K562 (cell line): ENCODE results near the gene ARHGDIA. TPM values are rescaled to one million over a fixed set of nuclear protein-coding genes. Genes with fewer than 3 reads are reported as not detected.
A peak's percentile ranks its signal among the peaks of the same experiment; 100 is the strongest.

Experiments
- ARNT ChIP-seq, 2 experiments: fragments of 450-650 bp; IDR thresholded peaks; 2 replicates each; pipeline ENCODE4 v1.6.1; 2016; ENCODE audit warnings: mild to moderate bottlenecking in 1 of 2
- CHCHD3 ChIP-seq: fragments of 250-450 bp; sonication (Bioruptor Pico); IDR thresholded peaks from 2 replicates; pipeline ENCODE4 v2.1.2; 2022; ENCODE audit warnings: mild to moderate bottlenecking
- CTBP1 ChIP-seq: fragments of 450-650 bp; IDR thresholded peaks from 2 replicates; pipeline ENCODE4 v1.6.1; 2016; ENCODE audit warnings: borderline replicate concordance
- EP400 ChIP-seq: fragments of 450-650 bp; IDR thresholded peaks from 2 replicates; pipeline ENCODE4 v1.6.1; 2017; ENCODE audit warnings: antibody characterized with exemption, mild to moderate bottlenecking, moderate library complexity
- HDAC2 ChIP-seq: fragments of 450-650 bp; IDR thresholded peaks from 2 replicates; pipeline ENCODE4 v1.6.1; 2016; ENCODE audit warnings: mild to moderate bottlenecking
- HDAC8 ChIP-seq: fragments of 450-650 bp; IDR thresholded peaks from 2 replicates; pipeline ENCODE4 v1.6.1; 2016; ENCODE audit warnings: mild to moderate bottlenecking, missing genetic modification characterization, moderate library complexity, missing compliant biosample characterization
- KLF13 ChIP-seq: fragments of 450-650 bp; IDR thresholded peaks from 2 replicates; pipeline ENCODE4 v1.6.1; 2016; ENCODE audit warnings: missing genetic modification characterization, low read depth, mild to moderate bottlenecking, missing compliant biosample characterization, moderate library complexity, borderline replicate concordance
- RBM22 ChIP-seq: fragments of 200-400 bp; formaldehyde crosslinking; IDR thresholded peaks from 2 replicates; pipeline ENCODE4 v1.6.1; 2018; ENCODE audit warnings: low read length, low read depth; ENCODE audit not compliant: poor library complexity, severe bottlenecking
- SNIP1 ChIP-seq: fragments of 450-650 bp; IDR thresholded peaks from 2 replicates; pipeline ENCODE4 v1.7.1; 2017; ENCODE audit warnings: low read depth, mild to moderate bottlenecking
- TBL1XR1 ChIP-seq, 2 experiments: IDR thresholded peaks; 2 replicates each; pipeline ENCODE4 v1.6.1; 2012; ENCODE audit warnings: improper control_type of control experiment in 2 of 2, low read length in 2 of 2, mild to moderate bottlenecking in 1 of 2
- TCF3 ChIP-seq: sonication (generic); formaldehyde crosslinking; IDR thresholded peaks from 2 replicates; pipeline ENCODE4 v1.4.0; 2020; ENCODE audit warnings: mild to moderate bottlenecking, missing genetic modification reagents
- TCFL5 ChIP-seq: fragments of 250-450 bp; sonication (Bioruptor Pico); conservative IDR thresholded peaks from 2 replicates; pipeline ENCODE4 v1.6.1; 2021; ENCODE audit warnings: mild to moderate bottlenecking, moderate library complexity, matching md5 sums
- TEAD1 ChIP-seq, 2 experiments: fragments of 450-650 bp in 1 of 2; sonication (generic) in 1 of 2; formaldehyde crosslinking; IDR thresholded peaks; 2 replicates each; pipeline versions ENCODE4 v1.4.0 to v1.8.0; 2020 to 2022; ENCODE audit warnings: mild to moderate bottlenecking in 2 of 2, missing genetic modification reagents in 1 of 2
- ZNF146 ChIP-seq: IDR thresholded peaks from one replicate; pipeline ENCODE4 v1.6.1; 2018; ENCODE audit warnings: missing compliant biosample characterization; ENCODE audit not compliant: unreplicated experiment
- ZNF316 ChIP-seq: fragments of 450-650 bp; IDR thresholded peaks from 2 replicates; pipeline ENCODE4 v1.6.1; 2016
- ZNF77 ChIP-seq: fragments of 250-450 bp; sonication (Bioruptor Pico); IDR thresholded peaks from 2 replicates; pipeline ENCODE4 v1.5.0; 2020
- polyA plus RNA-seq, 8 experiments: library from polyadenylated mRNA; depleted of rRNA in 4 of 8; stranded (reverse) in 5 of 8; unstranded in 3 of 8; fragments of >200 nt; fragmentation: Nextera tagmentation in 2 of 8; fragmentation: Illumina TruSeq in 1 of 8; extraction: Ambion mirVana in 2 of 8; extraction: Trizol in 1 of 8; gene quantifications; 2 replicates each; pipeline versions ENCODE4 v1.2.1 to v1.2.3, GENCODE V29; 2011 to 2014; ENCODE audit warnings: inconsistent platforms in 1 of 8, missing spikeins in 1 of 8
- total RNA-seq, 7 experiments: library from RNA; depleted of rRNA in 6 of 7; stranded (reverse); fragments of >200 nt in 6 of 7; fragmentation: Illumina TruSeq in 2 of 7; extraction: Trizol in 2 of 7; gene quantifications; 2 replicates each; pipeline versions ENCODE4 v1.2.1 to v1.2.3, GENCODE V29; 2011 to 2021; ENCODE audit warnings: low replicate concordance in 1 of 7
- TF ChIP-seq, protein P1 (sequence below): fragments of 150-350 bp; conservative IDR thresholded peaks from 2 replicates; pipeline ENCODE4 v1.6.1; 2014; ENCODE audit warnings: low read length
- TF ChIP-seq, protein P2 (sequence below): fragments of 250-450 bp; sonication (Bioruptor Pico); IDR thresholded peaks from 2 replicates; pipeline ENCODE4 v1.8.0; 2022; ENCODE audit warnings: inconsistent platforms
- TF ChIP-seq, protein P3 (sequence below): fragments of 200-800 bp; sonication (Bioruptor generic); IDR thresholded peaks from 2 replicates; pipeline ENCODE4 v1.6.1; 2016; ENCODE audit warnings: missing genetic modification characterization, missing compliant biosample characterization

Gene ARHGDIA
- total and polyA plus RNA-seq, 9 of the 15 experiments (the other 6 are each of a cell fraction or from before 2014, with no cell fraction given): 9.6 to 340 (median 97.6) TPM

DNA sequence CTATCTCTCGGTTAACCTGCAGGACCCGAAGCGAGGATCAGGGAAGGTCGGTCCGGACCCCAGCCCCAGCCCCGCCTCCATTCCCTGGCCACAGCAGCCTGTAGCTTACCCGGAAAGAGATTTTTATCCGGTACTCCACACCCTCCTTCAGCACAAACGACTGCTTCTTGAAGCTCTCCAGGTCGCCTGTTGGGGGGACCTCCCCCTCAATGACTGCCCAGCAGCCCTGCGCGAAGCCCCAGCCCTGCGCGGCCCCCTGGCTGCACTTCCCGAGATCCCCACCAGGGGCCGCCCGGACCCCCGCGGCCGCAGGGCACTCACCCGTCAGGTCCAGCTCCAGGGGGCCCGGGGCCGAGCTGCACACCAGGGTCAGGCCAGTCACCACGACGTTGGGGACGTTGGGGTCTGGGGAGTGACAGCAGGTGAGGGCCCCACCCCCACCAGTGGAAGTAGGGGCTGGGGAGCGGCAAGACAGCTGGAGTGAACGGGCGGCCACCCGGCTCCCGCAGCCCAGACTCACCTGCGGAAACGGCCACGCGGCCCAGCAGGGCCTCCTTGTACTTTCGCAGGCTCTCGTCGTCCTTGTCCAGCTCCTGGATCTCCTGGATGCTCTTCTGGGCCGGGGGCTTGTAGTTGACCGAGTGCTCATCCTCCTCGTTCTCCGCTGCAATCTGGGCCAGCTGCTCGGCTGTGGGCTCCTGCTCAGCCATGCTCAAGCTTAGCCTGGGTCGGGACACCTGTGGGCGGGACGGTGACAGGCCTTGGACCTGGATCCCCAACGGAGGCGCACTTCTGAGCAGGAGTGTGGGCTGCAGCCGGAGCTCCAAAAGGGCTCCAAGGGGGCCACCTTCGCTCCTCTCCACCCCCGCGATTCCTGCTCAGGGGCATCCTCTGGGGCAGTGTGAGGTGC lies 1.7 kb downstream of the ARHGDIA start (continued):
- TF ChIP-seq EP400 (peak; percentile 44; the same call in 1 of the 2 replicates), HDAC8 (tag) (no peak), TBL1XR1 (IDR thresholded peaks at IDR 0.05; ENCODE audit: low read length in 2 of 2) (no peak), KLF13 (tag) (no peak), ARNT (IDR thresholded peaks at IDR 0.05) (no peak), TCFL5 (CRISPR knock-in tag) (no peak), CTBP1 (0 out of 2 replicates have a peak, but pooled peaks have one; percentile 30), RBM22 (peak; percentile 89), TCF3 (no peak; the same call in 1 of the 2 replicates), SNIP1 (no peak), ZNF77 (CRISPR knock-in tag) (no peak), TEAD1 (CRISPR knock-in tag; IDR thresholded peaks at IDR 0.05) (no peak), ZNF146 (CRISPR knock-in tag) (no peak), ZNF316 (no peak), CHCHD3 (no peak), HDAC2 (peak; percentile 7; the same call in 1 of the 2 replicates)
- TF ChIP-seq, protein P1, sequence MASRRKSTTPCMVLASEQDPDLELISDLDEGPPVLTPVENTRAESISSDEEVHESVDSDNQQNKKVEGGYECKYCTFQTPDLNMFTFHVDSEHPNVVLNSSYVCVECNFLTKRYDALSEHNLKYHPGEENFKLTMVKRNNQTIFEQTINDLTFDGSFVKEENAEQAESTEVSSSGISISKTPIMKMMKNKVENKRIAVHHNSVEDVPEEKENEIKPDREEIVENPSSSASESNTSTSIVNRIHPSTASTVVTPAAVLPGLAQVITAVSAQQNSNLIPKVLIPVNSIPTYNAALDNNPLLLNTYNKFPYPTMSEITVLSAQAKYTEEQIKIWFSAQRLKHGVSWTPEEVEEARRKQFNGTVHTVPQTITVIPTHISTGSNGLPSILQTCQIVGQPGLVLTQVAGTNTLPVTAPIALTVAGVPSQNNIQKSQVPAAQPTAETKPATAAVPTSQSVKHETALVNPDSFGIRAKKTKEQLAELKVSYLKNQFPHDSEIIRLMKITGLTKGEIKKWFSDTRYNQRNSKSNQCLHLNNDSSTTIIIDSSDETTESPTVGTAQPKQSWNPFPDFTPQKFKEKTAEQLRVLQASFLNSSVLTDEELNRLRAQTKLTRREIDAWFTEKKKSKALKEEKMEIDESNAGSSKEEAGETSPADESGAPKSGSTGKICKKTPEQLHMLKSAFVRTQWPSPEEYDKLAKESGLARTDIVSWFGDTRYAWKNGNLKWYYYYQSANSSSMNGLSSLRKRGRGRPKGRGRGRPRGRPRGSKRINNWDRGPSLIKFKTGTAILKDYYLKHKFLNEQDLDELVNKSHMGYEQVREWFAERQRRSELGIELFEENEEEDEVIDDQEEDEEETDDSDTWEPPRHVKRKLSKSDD: no peak
- TF ChIP-seq, protein P2, sequence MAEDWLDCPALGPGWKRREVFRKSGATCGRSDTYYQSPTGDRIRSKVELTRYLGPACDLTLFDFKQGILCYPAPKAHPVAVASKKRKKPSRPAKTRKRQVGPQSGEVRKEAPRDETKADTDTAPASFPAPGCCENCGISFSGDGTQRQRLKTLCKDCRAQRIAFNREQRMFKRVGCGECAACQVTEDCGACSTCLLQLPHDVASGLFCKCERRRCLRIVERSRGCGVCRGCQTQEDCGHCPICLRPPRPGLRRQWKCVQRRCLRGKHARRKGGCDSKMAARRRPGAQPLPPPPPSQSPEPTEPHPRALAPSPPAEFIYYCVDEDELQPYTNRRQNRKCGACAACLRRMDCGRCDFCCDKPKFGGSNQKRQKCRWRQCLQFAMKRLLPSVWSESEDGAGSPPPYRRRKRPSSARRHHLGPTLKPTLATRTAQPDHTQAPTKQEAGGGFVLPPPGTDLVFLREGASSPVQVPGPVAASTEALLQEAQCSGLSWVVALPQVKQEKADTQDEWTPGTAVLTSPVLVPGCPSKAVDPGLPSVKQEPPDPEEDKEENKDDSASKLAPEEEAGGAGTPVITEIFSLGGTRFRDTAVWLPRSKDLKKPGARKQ (CRISPR knock-in tag): no peak
- TF ChIP-seq, protein P3, sequence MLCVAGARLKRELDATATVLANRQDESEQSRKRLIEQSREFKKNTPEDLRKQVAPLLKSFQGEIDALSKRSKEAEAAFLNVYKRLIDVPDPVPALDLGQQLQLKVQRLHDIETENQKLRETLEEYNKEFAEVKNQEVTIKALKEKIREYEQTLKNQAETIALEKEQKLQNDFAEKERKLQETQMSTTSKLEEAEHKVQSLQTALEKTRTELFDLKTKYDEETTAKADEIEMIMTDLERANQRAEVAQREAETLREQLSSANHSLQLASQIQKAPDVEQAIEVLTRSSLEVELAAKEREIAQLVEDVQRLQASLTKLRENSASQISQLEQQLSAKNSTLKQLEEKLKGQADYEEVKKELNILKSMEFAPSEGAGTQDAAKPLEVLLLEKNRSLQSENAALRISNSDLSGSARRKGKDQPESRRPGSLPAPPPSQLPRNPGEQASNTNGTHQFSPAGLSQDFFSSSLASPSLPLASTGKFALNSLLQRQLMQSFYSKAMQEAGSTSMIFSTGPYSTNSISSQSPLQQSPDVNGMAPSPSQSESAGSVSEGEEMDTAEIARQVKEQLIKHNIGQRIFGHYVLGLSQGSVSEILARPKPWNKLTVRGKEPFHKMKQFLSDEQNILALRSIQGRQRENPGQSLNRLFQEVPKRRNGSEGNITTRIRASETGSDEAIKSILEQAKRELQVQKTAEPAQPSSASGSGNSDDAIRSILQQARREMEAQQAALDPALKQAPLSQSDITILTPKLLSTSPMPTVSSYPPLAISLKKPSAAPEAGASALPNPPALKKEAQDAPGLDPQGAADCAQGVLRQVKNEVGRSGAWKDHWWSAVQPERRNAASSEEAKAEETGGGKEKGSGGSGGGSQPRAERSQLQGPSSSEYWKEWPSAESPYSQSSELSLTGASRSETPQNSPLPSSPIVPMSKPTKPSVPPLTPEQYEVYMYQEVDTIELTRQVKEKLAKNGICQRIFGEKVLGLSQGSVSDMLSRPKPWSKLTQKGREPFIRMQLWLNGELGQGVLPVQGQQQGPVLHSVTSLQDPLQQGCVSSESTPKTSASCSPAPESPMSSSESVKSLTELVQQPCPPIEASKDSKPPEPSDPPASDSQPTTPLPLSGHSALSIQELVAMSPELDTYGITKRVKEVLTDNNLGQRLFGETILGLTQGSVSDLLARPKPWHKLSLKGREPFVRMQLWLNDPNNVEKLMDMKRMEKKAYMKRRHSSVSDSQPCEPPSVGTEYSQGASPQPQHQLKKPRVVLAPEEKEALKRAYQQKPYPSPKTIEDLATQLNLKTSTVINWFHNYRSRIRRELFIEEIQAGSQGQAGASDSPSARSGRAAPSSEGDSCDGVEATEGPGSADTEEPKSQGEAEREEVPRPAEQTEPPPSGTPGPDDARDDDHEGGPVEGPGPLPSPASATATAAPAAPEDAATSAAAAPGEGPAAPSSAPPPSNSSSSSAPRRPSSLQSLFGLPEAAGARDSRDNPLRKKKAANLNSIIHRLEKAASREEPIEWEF (CRISPR knock-in tag): no peak
